Activated naive CD8-positive, alpha-beta T cell treated with anti-CD3 and anti-CD28 coated beads, Interleukin-2, amount 10 ng/mL, durations not matched to agents 7 days and 5 days (primary cell): ENCODE results near the gene SCNM1. TPM values are rescaled to one million over a fixed set of nuclear protein-coding genes. Genes with fewer than 3 reads are reported as not detected.
"Not testable (repeated sequence)": the region's sequence is repeated elsewhere in the genome, so short reads cannot be mapped to it uniquely, and the experiment has no call there.

Source experiments
- ATAC-seq: fragments of 150-1000 bp; cut with Tn5 transposase; one replicate; pipeline ENCODE4 v1.10.0; 2021; ENCODE audit warnings: low read depth, moderate library complexity
- POLR2A ChIA-PET: fragments of 350-600 bp; sonication (Branson Sonifier 250); formaldehyde crosslinking; loops from one replicate; lab custom pipeline; 2021; ENCODE audit warnings: antibody characterized with exemption; lab: Charles Lee
- DNase-seq: peaks from one replicate; pipeline ENCODE4 v3.0.0; 2021
- H3K27ac Mint-ChIP-seq: one replicate; pipeline ENCODE4 v1.8.0; 2022; ENCODE audit warnings: mild to moderate bottlenecking, mixed read lengths
- H3K27me3 Mint-ChIP-seq: one replicate; pipeline ENCODE4 v1.8.0; 2022; ENCODE audit warnings: mild to moderate bottlenecking, moderate library complexity, mixed read lengths
- H3K36me3 Mint-ChIP-seq: one replicate; pipeline ENCODE4 v1.8.0; 2021; ENCODE audit warnings: mild to moderate bottlenecking, mixed read lengths
- H3K4me1 Mint-ChIP-seq: one replicate; pipeline ENCODE4 v1.8.0; 2021; ENCODE audit warnings: mixed read lengths
- H3K4me3 Mint-ChIP-seq: one replicate; pipeline ENCODE4 v1.8.0; 2022; ENCODE audit warnings: mild to moderate bottlenecking, moderate library complexity, mixed read lengths
- H3K9me3 Mint-ChIP-seq: one replicate; pipeline ENCODE4 v1.8.0; 2021; ENCODE audit warnings: mixed read lengths
- total RNA-seq, 2 experiments: library from RNA; stranded (reverse); gene quantifications; one replicate each; pipeline ENCODE4 v1.2.3, GENCODE V29; 2021

Gene SCNM1
- total RNA-seq, 2 experiments from 2014 or later: 64.5 to 66.6 TPM

- Mint-ChIP-seq H3K36me3 (peaks cover 17% of the 10 kb centered on the region), H3K4me3 (peak overlapping the region; percentile 97), H3K27ac (peak overlapping the region; percentile 34), H3K27me3 (peaks cover 10% of the 10 kb centered on the region), H3K4me1 (peaks cover 20% of the 10 kb centered on the region)
- POLR2A ChIA-PET: interaction anchor here (0.9 to 3.4 kb wide), 5 partner anchors 10 to 23 kb away, joined by 3 to 23 read pairs (median 13); partner anchors contain the start of genes LYSMD1, PIP5K1A, SCNM1 and TMOD4
- not testable (repeated sequence) for DNase-seq, H3K9me3 Mint-ChIP-seq, ATAC-seq
These were observed 22.7 kb downstream of the SCNM1 start for GRCh38 chr1:151188667-151189066.

GRCh38 chr1:151189637-151190445 lies 23.9 kb downstream of the SCNM1 start, which contains the start of gene VPS72:
TSS of gene VPS72 (minus strand) at chr1:151190197. CDS start at chr1:151190121, 76 bp downstream.
- POLR2A ChIA-PET: interaction anchor here (0.7 to 3.4 kb wide), 30 partner anchors 9 to 954 kb away, joined by 3 to 28 read pairs (median 3); partner anchors contain the start of genes LYSMD1, MRPL9, PI4KB and PIP5K1A
- Mint-ChIP-seq H3K27me3 (peaks cover 15% of the 10 kb centered on the region), H3K9me3 (no peaks in the 10 kb centered on the region), H3K4me1 (peaks cover 18% of the 10 kb centered on the region), H3K27ac (peak within 1 kb of the TSS; percentile 98), H3K4me3 (peak within 1 kb of the TSS; percentile 97), H3K36me3 (peaks cover 11% of the 10 kb centered on the region)
- ATAC-seq (peak; percentile 94), DNase-seq (peak; percentile 85)

- Mint-ChIP-seq H3K9me3 (no peaks in the 10 kb centered on the region), H3K4me1 (peaks cover 22% of the 10 kb centered on the region), H3K27me3 (peaks cover 20% of the 10 kb centered on the region), H3K27ac (no peak overlapping the region), H3K36me3 (peaks cover 4% of the 10 kb centered on the region), H3K4me3 (no peak overlapping the region)
- POLR2A ChIA-PET: interaction anchor here (0.6 kb wide), 1 partner anchor 135 kb away, joined by 9 read pairs; no protein-coding TSS in a partner anchor
- ATAC-seq (no peak), DNase-seq (no peak)
These were observed 26.1 kb downstream of the SCNM1 start for GRCh38 chr1:151192047-151192446.

GRCh38 chr1:151193304-151193703 lies 27.4 kb downstream of the SCNM1 start:
- Mint-ChIP-seq H3K27me3 (peaks cover 20% of the 10 kb centered on the region), H3K4me1 (peaks cover 26% of the 10 kb centered on the region), H3K27ac (no peak overlapping the region), H3K36me3 (peaks cover 3% of the 10 kb centered on the region), H3K9me3 (no peaks in the 10 kb centered on the region), H3K4me3 (no peak overlapping the region)
- POLR2A ChIA-PET: no interaction called here
- ATAC-seq: no peak
- no peak for DNase-seq

GRCh38 chr1:151193856-151194255 lies 27.9 kb downstream of the SCNM1 start:
- Mint-ChIP-seq H3K9me3 (no peaks in the 10 kb centered on the region), H3K36me3 (peaks cover 5% of the 10 kb centered on the region), H3K4me1 (peaks cover 21% of the 10 kb centered on the region), H3K27me3 (peaks cover 20% of the 10 kb centered on the region), H3K27ac (no peak overlapping the region), H3K4me3 (no peak overlapping the region)
- ATAC-seq (no peak), DNase-seq (no peak)
- POLR2A ChIA-PET: no interaction called here

- POLR2A ChIA-PET: interaction anchor here (0.5 to 0.6 kb wide), 3 partner anchors 22 to 988 kb away, joined by 3 to 4 read pairs (median 3); no protein-coding TSS in a partner anchor
- not testable (repeated sequence) for H3K27ac Mint-ChIP-seq, H3K9me3 Mint-ChIP-seq, H3K4me3 Mint-ChIP-seq, DNase-seq, ATAC-seq, H3K36me3 Mint-ChIP-seq
- Mint-ChIP-seq H3K4me1 (peaks cover 23% of the 10 kb centered on the region), H3K27me3 (peaks cover 20% of the 10 kb centered on the region)
These were observed 29.1 kb downstream of the SCNM1 start for GRCh38 chr1:151194894-151195594.

- Mint-ChIP-seq H3K27ac (peak overlapping the region; percentile 1), H3K36me3 (peaks cover 9% of the 10 kb centered on the region), H3K4me3 (peak overlapping the region; percentile 52), H3K9me3 (no peaks in the 10 kb centered on the region), H3K4me1 (peaks cover 25% of the 10 kb centered on the region), H3K27me3 (peaks cover 20% of the 10 kb centered on the region)
- peak; percentile 42 for DNase-seq
- ATAC-seq: peak; percentile 26
- POLR2A ChIA-PET: interaction anchor here (0.7 to 1.4 kb wide), 4 partner anchors 8 to 179 kb away, joined by 3 to 9 read pairs (median 4); partner anchors contain the start of gene PSMD4
These were observed 30.4 kb downstream of the SCNM1 start for GRCh38 chr1:151196292-151196800.

GRCh38 chr1:151197863-151198253 lies 31.9 kb downstream of the SCNM1 start:
- H3K9me3 Mint-ChIP-seq: no peaks in the 10 kb centered on the region
- DNase-seq (no peak), ATAC-seq (no peak)
- peaks cover 16% of the 10 kb centered on the region for H3K27me3 Mint-ChIP-seq
- peak overlapping the region; percentile 95 for H3K27ac Mint-ChIP-seq
- peaks cover 9% of the 10 kb centered on the region for H3K36me3 Mint-ChIP-seq
- H3K4me1 Mint-ChIP-seq: peaks cover 32% of the 10 kb centered on the region
- POLR2A ChIA-PET: interaction anchor here (1.1 kb wide), 1 partner anchor 84 kb away, joined by 5 read pairs; the partner anchor contains the start of gene ZNF687
- peak overlapping the region; percentile 98 for H3K4me3 Mint-ChIP-seq

- H3K9me3 Mint-ChIP-seq: no peaks in the 10 kb centered on the region
- peaks cover 9% of the 10 kb centered on the region for H3K27me3 Mint-ChIP-seq
- DNase-seq (peak; percentile 98), ATAC-seq (peak; percentile 95)
- H3K4me3 Mint-ChIP-seq: peak within 1 kb of the TSS; percentile 98
- H3K4me1 Mint-ChIP-seq: peaks cover 32% of the 10 kb centered on the region
- peaks cover 9% of the 10 kb centered on the region for H3K36me3 Mint-ChIP-seq
- H3K27ac Mint-ChIP-seq: peak within 1 kb of the TSS; percentile 95
- POLR2A ChIA-PET: interaction anchor here (0.9 to 1.7 kb wide), 7 partner anchors 9 to 935 kb away, joined by 3 to 23 read pairs (median 4); partner anchors contain the start of genes PSMD4, VPS72 and ZNF687
These were observed 32.5 kb downstream of the SCNM1 start, which contains the start of gene PIP5K1A for GRCh38 chr1:151198254-151199127. TSS of gene PIP5K1A (plus strand) at chr1:151198552. CDS start at chr1:151198997, 445 bp downstream.

- no peaks in the 10 kb centered on the region for H3K9me3 Mint-ChIP-seq
- ATAC-seq (no peak), DNase-seq (no peak)
- peak overlapping the region; percentile 98 for H3K4me3 Mint-ChIP-seq
- peaks cover 32% of the 10 kb centered on the region for H3K4me1 Mint-ChIP-seq
- peaks cover 3% of the 10 kb centered on the region for H3K27me3 Mint-ChIP-seq
- peaks cover 9% of the 10 kb centered on the region for H3K36me3 Mint-ChIP-seq
- peak overlapping the region; percentile 95 for H3K27ac Mint-ChIP-seq
- POLR2A ChIA-PET: interaction anchor here (0.7 to 2.2 kb wide), 3 partner anchors 10 to 69 kb away, joined by 3 to 23 read pairs (median 8); partner anchors contain the start of gene VPS72
These were observed 34.1 kb downstream of the SCNM1 start for GRCh38 chr1:151199873-151200581.

GRCh38 chr1:151205381-151205965 lies 39.5 kb downstream of the SCNM1 start:
- H3K9me3 Mint-ChIP-seq, H3K27ac Mint-ChIP-seq, DNase-seq, H3K4me3 Mint-ChIP-seq, H3K27me3 Mint-ChIP-seq, ATAC-seq: not testable (repeated sequence)
- POLR2A ChIA-PET: interaction anchor here (0.6 kb wide), 1 partner anchor 121 kb away, joined by 4 read pairs; no protein-coding TSS in a partner anchor
- peaks cover 11% of the 10 kb centered on the region for H3K36me3 Mint-ChIP-seq
- peaks cover 13% of the 10 kb centered on the region for H3K4me1 Mint-ChIP-seq
